Activated B cell treated with CpG ODN at 0.5 μM for 24 hours (primary cell): ENCODE results near the gene TNFRSF18. TPM values are rescaled to one million over a fixed set of nuclear protein-coding genes. Genes with fewer than 3 reads are reported as not detected.
A peak's percentile ranks its signal among the peaks of the same experiment; 100 is the strongest.

Experiments
- ATAC-seq: fragments of 200-7000 bp; cut with Tn5 transposase; one replicate; pipeline ENCODE4 v1.10.0; 2021; ENCODE audit warnings: low read depth, mild to moderate bottlenecking, moderate library complexity
- CTCF ChIA-PET: fragments of 350-600 bp; sonication (Branson Sonifier 250); formaldehyde crosslinking; loops from one replicate; lab custom pipeline; 2021; ENCODE audit warnings: antibody characterized with exemption; lab: Charles Lee
- POLR2A ChIA-PET: fragments of 350-600 bp; sonication (Branson Sonifier 250); formaldehyde crosslinking; loops from one replicate; lab custom pipeline; 2021; ENCODE audit warnings: antibody characterized with exemption; lab: Charles Lee
- DNase-seq: peaks from one replicate; pipeline ENCODE4 v3.0.0; 2022
- H3K27ac Mint-ChIP-seq: one replicate; pipeline ENCODE4 v1.8.0; 2020; ENCODE audit warnings: mixed read lengths
- H3K27me3 Mint-ChIP-seq: one replicate; pipeline ENCODE4 v1.8.0; 2021; ENCODE audit warnings: mixed read lengths
- H3K36me3 Mint-ChIP-seq: one replicate; pipeline ENCODE4 v1.8.0; 2021; ENCODE audit warnings: low read depth, mixed read lengths
- H3K4me1 Mint-ChIP-seq: one replicate; pipeline ENCODE4 v1.8.0; 2021; ENCODE audit warnings: mixed read lengths
- H3K4me3 Mint-ChIP-seq: one replicate; pipeline ENCODE4 v1.8.0; 2020; ENCODE audit warnings: mild to moderate bottlenecking, mixed read lengths
- H3K9me3 Mint-ChIP-seq: one replicate; pipeline ENCODE4 v1.8.0; 2020; ENCODE audit warnings: mixed read lengths
- intact Hi-C: fragments of 100-400 bp; cut with micrococcal nuclease; formaldehyde crosslinking; loops from one replicate; pipeline ENCODE4 v1.15.1; 2024
- total RNA-seq: library from RNA; stranded (reverse); gene quantifications from 2 replicates; pipeline ENCODE4 v1.2.3, GENCODE V29; 2022
- TF ChIP-seq, protein P1 (sequence below): fragments of 200-600 bp; IDR thresholded peaks from one replicate; pipeline ENCODE4 v1.8.0; 2022; ENCODE audit warnings: antibody characterized with exemption, mild to moderate bottlenecking

Gene TNFRSF18
- total RNA-seq, 1 donor from 2014 or later = 37.5 TPM

DNA sequence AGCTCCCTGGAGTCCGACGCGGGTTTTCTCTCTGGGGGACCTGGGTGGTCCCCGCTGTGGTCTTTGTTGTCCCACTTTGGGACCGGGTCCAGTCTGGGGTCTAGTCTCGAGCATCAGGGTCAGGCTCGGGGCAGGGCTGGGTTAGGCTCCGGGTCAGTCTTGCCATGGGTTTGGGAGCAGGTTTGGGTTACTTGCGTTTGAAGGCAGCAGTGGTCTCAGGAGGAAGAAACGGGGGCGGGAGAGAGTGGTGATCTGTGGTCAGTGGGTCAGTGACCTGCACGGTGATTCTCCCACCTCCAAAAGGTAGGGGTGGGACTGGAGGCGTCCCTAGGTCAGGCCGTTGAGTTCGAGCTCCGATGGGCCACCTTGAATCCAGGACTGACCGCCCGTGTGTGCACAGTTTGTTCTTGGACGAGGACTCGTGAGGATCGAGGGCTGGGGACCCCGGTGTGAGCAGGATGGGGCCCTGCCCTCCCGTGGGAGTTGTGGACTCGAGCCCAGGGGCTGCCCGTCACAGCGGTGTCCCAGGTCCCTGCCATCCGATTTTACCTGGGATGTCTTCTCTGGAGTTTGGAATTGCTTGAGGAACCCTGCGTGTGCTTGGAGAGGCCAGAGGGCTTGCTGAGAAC is 27.9 kb upstream of the TNFRSF18 start:
- CTCF ChIA-PET = no interaction called here
- H3K36me3 Mint-ChIP-seq = peaks cover 28% of the 10 kb centered on the region
- ATAC-seq (no peak), DNase-seq (no peak)
- TF ChIP-seq, protein P1, sequence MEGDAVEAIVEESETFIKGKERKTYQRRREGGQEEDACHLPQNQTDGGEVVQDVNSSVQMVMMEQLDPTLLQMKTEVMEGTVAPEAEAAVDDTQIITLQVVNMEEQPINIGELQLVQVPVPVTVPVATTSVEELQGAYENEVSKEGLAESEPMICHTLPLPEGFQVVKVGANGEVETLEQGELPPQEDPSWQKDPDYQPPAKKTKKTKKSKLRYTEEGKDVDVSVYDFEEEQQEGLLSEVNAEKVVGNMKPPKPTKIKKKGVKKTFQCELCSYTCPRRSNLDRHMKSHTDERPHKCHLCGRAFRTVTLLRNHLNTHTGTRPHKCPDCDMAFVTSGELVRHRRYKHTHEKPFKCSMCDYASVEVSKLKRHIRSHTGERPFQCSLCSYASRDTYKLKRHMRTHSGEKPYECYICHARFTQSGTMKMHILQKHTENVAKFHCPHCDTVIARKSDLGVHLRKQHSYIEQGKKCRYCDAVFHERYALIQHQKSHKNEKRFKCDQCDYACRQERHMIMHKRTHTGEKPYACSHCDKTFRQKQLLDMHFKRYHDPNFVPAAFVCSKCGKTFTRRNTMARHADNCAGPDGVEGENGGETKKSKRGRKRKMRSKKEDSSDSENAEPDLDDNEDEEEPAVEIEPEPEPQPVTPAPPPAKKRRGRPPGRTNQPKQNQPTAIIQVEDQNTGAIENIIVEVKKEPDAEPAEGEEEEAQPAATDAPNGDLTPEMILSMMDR = no peak
- H3K4me1 Mint-ChIP-seq = peaks cover 48% of the 10 kb centered on the region
- POLR2A ChIA-PET = interaction anchor here (0.6 kb wide), 1 partner anchor 67 kb away, joined by 5 read pairs; no protein-coding TSS in a partner anchor
- no peaks in the 10 kb centered on the region for H3K9me3 Mint-ChIP-seq
- intact Hi-C loops = loop anchor here (5.0 kb wide), 1 partner anchor 92 kb away; no protein-coding TSS in a partner anchor
- H3K4me3 Mint-ChIP-seq = peak overlapping the region; percentile 56
- no peak overlapping the region for H3K27ac Mint-ChIP-seq
- H3K27me3 Mint-ChIP-seq = no peaks in the 10 kb centered on the region

DNA sequence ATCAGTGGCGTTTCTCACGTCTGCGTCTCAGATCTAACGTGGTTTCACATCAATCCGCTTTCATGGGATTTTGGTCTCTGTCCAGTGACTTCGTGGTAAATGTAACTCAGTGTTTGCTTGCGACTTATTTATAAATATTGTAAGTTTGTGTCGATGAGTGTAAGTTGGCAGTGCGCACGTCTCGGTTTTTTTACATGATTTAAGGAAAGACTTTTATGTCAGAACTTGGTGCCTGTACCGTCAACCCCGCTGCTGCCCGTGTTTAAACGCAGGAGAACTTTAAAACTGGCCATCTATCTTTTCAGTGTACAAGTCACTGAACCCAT is 27.1 kb upstream of the TNFRSF18 start:
- H3K27ac Mint-ChIP-seq = peak overlapping the region; percentile 46
- intact Hi-C loops = loop anchor here (5.0 kb wide), 1 partner anchor 91 kb away; no protein-coding TSS in a partner anchor
- H3K36me3 Mint-ChIP-seq = peaks cover 34% of the 10 kb centered on the region
- TF ChIP-seq, protein P1 = no peak
- CTCF ChIA-PET = no interaction called here
- peak overlapping the region; percentile 56 for H3K4me3 Mint-ChIP-seq
- no peaks in the 10 kb centered on the region for H3K27me3 Mint-ChIP-seq
- ATAC-seq (no peak), DNase-seq (no peak)
- H3K9me3 Mint-ChIP-seq = no peaks in the 10 kb centered on the region
- POLR2A ChIA-PET = no interaction called here
- H3K4me1 Mint-ChIP-seq = peaks cover 48% of the 10 kb centered on the region

DNA sequence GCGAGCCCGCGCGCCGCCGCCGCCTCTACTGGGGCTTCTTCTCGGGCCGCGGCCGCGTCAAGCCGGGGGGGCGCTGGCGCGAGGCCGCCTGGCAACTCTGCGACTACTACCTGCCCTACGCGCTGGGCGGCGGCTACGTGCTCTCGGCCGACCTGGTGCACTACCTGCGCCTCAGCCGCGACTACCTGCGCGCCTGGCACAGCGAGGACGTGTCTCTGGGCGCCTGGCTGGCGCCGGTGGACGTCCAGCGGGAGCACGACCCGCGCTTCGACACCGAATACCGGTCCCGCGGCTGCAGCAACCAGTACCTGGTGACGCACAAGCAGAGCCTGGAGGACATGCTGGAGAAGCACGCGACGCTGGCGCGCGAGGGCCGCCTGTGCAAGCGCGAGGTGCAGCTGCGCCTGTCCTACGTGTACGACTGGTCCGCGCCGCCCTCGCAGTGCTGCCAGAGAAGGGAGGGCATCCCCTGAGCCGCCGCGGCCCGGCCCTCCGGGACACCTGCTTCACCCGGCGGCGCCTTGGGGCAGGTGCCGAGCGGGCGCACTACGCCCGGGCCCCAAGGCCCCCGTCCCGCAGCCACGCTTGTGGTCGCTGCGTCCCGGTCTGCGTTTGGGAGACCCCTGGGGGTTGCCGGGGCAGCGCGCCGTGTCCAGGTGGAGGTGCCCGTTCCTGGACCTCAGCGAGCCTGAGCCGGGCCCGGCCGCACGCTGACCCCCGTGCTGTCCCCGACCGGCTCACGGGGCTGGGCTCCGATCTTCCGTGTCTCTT is 26.6 kb upstream of the TNFRSF18 start:
- H3K36me3 Mint-ChIP-seq = peaks cover 35% of the 10 kb centered on the region
- TF ChIP-seq, protein P1 = no peak
- peaks cover 43% of the 10 kb centered on the region for H3K4me1 Mint-ChIP-seq
- POLR2A ChIA-PET = interaction anchor here (2.2 kb wide), 1 partner anchor 111 kb away, joined by 16 read pairs; no protein-coding TSS in a partner anchor
- no peaks in the 10 kb centered on the region for H3K9me3 Mint-ChIP-seq
- peak overlapping the region; percentile 46 for H3K27ac Mint-ChIP-seq
- no peaks in the 10 kb centered on the region for H3K27me3 Mint-ChIP-seq
- ATAC-seq (no peak), DNase-seq (no peak)
- H3K4me3 Mint-ChIP-seq = peak overlapping the region; percentile 69
- CTCF ChIA-PET = no interaction called here
- intact Hi-C loops = loop anchor here (1.0 to 5.0 kb wide), 3 partner anchors 72 to 117 kb away; partner anchors contain the start of gene C1orf159

DNA sequence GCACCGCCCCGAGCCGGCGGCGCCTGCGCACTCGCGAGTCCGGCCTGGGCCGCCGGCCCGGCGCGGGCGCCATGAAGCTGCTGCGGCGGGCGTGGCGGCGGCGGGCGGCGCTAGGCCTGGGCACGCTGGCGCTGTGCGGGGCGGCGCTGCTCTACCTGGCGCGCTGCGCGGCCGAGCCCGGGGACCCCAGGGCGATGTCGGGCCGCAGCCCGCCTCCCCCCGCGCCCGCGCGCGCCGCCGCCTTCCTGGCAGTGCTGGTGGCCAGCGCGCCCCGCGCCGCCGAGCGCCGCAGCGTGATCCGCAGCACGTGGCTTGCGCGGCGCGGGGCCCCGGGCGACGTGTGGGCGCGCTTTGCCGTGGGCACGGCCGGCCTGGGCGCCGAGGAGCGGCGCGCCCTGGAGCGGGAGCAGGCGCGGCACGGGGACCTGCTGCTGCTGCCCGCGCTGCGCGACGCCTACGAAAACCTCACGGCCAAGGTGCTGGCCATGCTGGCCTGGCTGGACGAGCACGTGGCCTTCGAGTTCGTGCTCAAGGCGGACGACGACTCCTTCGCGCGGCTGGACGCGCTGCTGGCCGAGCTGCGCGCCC is 25.9 kb upstream of the TNFRSF18 start, which contains the start of gene B3GALT6:
Gene B3GALT6, plus strand, starts transcription at position 30 of the 588 bp plus-strand sequence. Its CDS starts 42 bp downstream, at position 72.
- peak within 1 kb of the TSS; percentile 83 for H3K27ac Mint-ChIP-seq

More for the DNA sequence above, 25.9 kb upstream of the TNFRSF18 start, which contains the start of gene B3GALT6:
- DNase-seq = no peak
- TF ChIP-seq, protein P1 = no peak
- intact Hi-C loops = loop anchor here (1.0 to 5.0 kb wide), 3 partner anchors 73 to 116 kb away; partner anchors contain the start of gene C1orf159
- H3K4me3 Mint-ChIP-seq = peak within 1 kb of the TSS; percentile 92
- H3K36me3 Mint-ChIP-seq = peaks cover 39% of the 10 kb centered on the region
- H3K27me3 Mint-ChIP-seq = no peaks in the 10 kb centered on the region
- no peaks in the 10 kb centered on the region for H3K9me3 Mint-ChIP-seq
- ChIA-PET CTCF (interaction anchor here (0.6 kb wide), 1 partner anchor 110 kb away, joined by 3 read pairs; no protein-coding TSS in a partner anchor), POLR2A (interaction anchor here (1.4 to 2.2 kb wide), 5 partner anchors 23 to 116 kb away, joined by 5 to 16 read pairs (median 8); partner anchors contain the start of genes C1orf159 and TNFRSF18)
- H3K4me1 Mint-ChIP-seq = peaks cover 40% of the 10 kb centered on the region
- no peak for ATAC-seq
